PC-9 (cell line): ENCODE data around the gene ASB6.

Experiments used
- EZH2 ChIP-seq: fragments of 200-600 bp; sonication (generic); IDR thresholded peaks from 2 replicates; pipeline ENCODE4 v1.8.0; 2017; ENCODE audit warnings: antibody characterized with exemption, low read depth
- TF ChIP-seq, protein P1 (sequence below): fragments of 200-600 bp; sonication (generic); conservative IDR thresholded peaks from 2 replicates; pipeline ENCODE4 v1.6.1; 2017; ENCODE audit warnings: mixed run types, antibody characterized with exemption, mild to moderate bottlenecking, moderate library complexity

DNA sequence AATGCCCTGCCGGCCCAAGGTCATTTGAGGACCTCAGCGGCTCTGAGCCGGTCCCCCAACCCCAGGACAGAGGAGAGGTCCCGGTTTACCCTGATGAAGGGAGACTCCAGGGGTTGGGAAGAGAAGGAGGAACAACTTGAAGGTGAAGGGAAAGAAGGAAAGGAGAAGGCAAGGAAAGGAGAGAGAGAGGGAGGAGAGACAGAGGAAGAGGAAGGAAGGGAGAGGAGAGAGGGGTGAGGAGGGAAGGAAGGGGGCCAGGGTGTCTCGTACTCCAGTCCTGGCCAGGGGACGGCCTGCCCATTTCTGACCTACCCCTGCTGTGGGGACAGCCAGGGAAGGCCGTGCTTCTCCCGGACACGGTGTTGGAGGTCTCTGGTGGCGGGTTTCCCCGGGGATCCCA lies 25.4 kb upstream of the ASB6 start:
- TF ChIP-seq, protein P1, sequence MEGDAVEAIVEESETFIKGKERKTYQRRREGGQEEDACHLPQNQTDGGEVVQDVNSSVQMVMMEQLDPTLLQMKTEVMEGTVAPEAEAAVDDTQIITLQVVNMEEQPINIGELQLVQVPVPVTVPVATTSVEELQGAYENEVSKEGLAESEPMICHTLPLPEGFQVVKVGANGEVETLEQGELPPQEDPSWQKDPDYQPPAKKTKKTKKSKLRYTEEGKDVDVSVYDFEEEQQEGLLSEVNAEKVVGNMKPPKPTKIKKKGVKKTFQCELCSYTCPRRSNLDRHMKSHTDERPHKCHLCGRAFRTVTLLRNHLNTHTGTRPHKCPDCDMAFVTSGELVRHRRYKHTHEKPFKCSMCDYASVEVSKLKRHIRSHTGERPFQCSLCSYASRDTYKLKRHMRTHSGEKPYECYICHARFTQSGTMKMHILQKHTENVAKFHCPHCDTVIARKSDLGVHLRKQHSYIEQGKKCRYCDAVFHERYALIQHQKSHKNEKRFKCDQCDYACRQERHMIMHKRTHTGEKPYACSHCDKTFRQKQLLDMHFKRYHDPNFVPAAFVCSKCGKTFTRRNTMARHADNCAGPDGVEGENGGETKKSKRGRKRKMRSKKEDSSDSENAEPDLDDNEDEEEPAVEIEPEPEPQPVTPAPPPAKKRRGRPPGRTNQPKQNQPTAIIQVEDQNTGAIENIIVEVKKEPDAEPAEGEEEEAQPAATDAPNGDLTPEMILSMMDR: no peak
- no peak for TF ChIP-seq EZH2
